Endothelial cell of umbilical vein (primary cell): ENCODE results near the gene ATG7. TPM values are rescaled to one million over a fixed set of nuclear protein-coding genes. Genes with fewer than 3 reads are reported as not detected.

Experiments used
- BruUV-seq: library from RNA; stranded (reverse); fragments of 400-500 nt; replicated peaks from 2 replicates; lab custom pipeline; 2021; lab: Mats Ljungman, UMichigan
- CTCF ChIA-PET: fragments of 300-600, 350-600 bp; sonication (Branson Sonifier 250); formaldehyde crosslinking; loops from one replicate; lab custom pipeline; 2021; ENCODE audit warnings: antibody characterized with exemption, inconsistent platforms; lab: Charles Lee
- POLR2A ChIA-PET: fragments of 300-600, 350-600 bp; sonication (Branson Sonifier 250); formaldehyde crosslinking; loops from one replicate; lab custom pipeline; 2021; ENCODE audit warnings: antibody characterized with exemption, inconsistent platforms; lab: Charles Lee
- DNase-seq: peaks from one replicate; pipeline ENCODE4 v3.0.0-alpha.2; 2011; ENCODE audit warnings: low read depth, low spot score
- FAIRE-seq: peaks from 2 replicates; lab custom pipeline; 2011; peaks lifted over from hg19 to GRCh38; lab: Jason Lieb, UNC
- H2AFZ ChIP-seq: 2 replicates; pipeline ENCODE4 v1.6.0; 2012; ENCODE audit warnings: low read depth, low read length, control low read depth, inconsistent platforms
- H3K27ac ChIP-seq: 2 replicates; pipeline ENCODE4 v1.5.1; 2011; ENCODE audit warnings: low read depth, mild to moderate bottlenecking, control low read depth, low read length, moderate library complexity; ENCODE audit not compliant: insufficient read depth
- H3K27me3 ChIP-seq, 2 experiments: 2 replicates each; pipeline versions ENCODE4 v1.6.0 to v1.6.1; 2011; ENCODE audit warnings: low read length in 2 of 2, mixed read lengths in 1 of 2; ENCODE audit not compliant: control insufficient read depth in 2 of 2, insufficient read depth in 2 of 2
- H3K36me3 ChIP-seq, 2 experiments: 2 replicates in 1 of 2; 3 replicates in 1 of 2; pipeline ENCODE4 v1.5.1; 2011; ENCODE audit warnings: low read length in 2 of 2, mild to moderate bottlenecking in 1 of 2, moderate library complexity in 1 of 2; ENCODE audit not compliant: control insufficient read depth in 2 of 2, insufficient read depth in 2 of 2; ENCODE audit errors: extremely low read depth in 1 of 2
- H3K4me1 ChIP-seq: 3 replicates; pipeline ENCODE4 v1.5.1; 2011; ENCODE audit warnings: mild to moderate bottlenecking, low read length; ENCODE audit not compliant: control insufficient read depth, insufficient read depth; ENCODE audit errors: extremely low read depth
- H3K4me2 ChIP-seq: 2 replicates; pipeline ENCODE4 v1.6.1; 2011; ENCODE audit warnings: low read length, control low read depth, mixed read lengths; ENCODE audit not compliant: insufficient read depth
- H3K4me3 ChIP-seq, 3 experiments: fragments of 200-600 bp in 1 of 3; sonication (generic), shearing (Covaris generic) in 1 of 3; replicated peaks in 1 of 3; 2 replicates each; pipeline ENCODE4 v1.5.1; 2011 to 2016; ENCODE audit warnings: control low read depth in 3 of 3, low read length in 3 of 3, mild to moderate bottlenecking in 2 of 3, inconsistent platforms in 1 of 3, low read depth in 1 of 3, moderate library complexity in 1 of 3; ENCODE audit not compliant: insufficient read depth in 1 of 3
- H3K79me2 ChIP-seq: 2 replicates; pipeline ENCODE4 v1.6.0; 2012; ENCODE audit warnings: low read length, inconsistent platforms; ENCODE audit not compliant: control insufficient read depth, insufficient read depth
- H3K9ac ChIP-seq: replicated peaks from 2 replicates; pipeline ENCODE3; 2011; ENCODE audit warnings: low read length, control low read depth; ENCODE audit not compliant: insufficient read depth; ENCODE audit errors: extremely low read depth
- H3K9me1 ChIP-seq: replicated peaks from 3 replicates; pipeline ENCODE4 v1.6.0; 2011; ENCODE audit warnings: mild to moderate bottlenecking, low read length; ENCODE audit not compliant: control insufficient read depth, insufficient read depth; ENCODE audit errors: extremely low read depth
- H3K9me3 ChIP-seq: replicated peaks from 2 replicates; pipeline ENCODE4 v1.5.1; 2012; ENCODE audit warnings: low read length, inconsistent platforms; ENCODE audit not compliant: control insufficient read depth, insufficient read depth
- H4K20me1 ChIP-seq: replicated peaks from 2 replicates; pipeline ENCODE3; 2011; ENCODE audit warnings: mild to moderate bottlenecking, low read length; ENCODE audit not compliant: control insufficient read depth, insufficient read depth; ENCODE audit errors: extremely low read depth
- EZH2 ChIP-seq: IDR thresholded peaks from 2 replicates; pipeline ENCODE4 v1.6.1; 2012; ENCODE audit warnings: borderline replicate concordance, low read depth, mild to moderate bottlenecking, moderate library complexity, low read length, inconsistent platforms; ENCODE audit not compliant: severe bottlenecking
- FOS ChIP-seq: IDR thresholded peaks from 2 replicates; pipeline ENCODE4 v1.6.1; 2011; ENCODE audit warnings: mild to moderate bottlenecking, low read length, moderate library complexity, borderline replicate concordance; ENCODE audit not compliant: insufficient read depth
- GATA2 ChIP-seq: IDR thresholded peaks from 2 replicates; pipeline ENCODE4 v1.7.0; 2011; ENCODE audit warnings: low read depth, mild to moderate bottlenecking, moderate library complexity, mixed read lengths, low read length; ENCODE audit not compliant: insufficient read length, insufficient read depth
- JUN ChIP-seq: IDR thresholded peaks from 2 replicates; pipeline ENCODE4 v1.6.1; 2011; ENCODE audit warnings: borderline replicate concordance, low read depth; ENCODE audit not compliant: insufficient read length, insufficient read depth
- MAX ChIP-seq: IDR thresholded peaks from 2 replicates; pipeline ENCODE4 v1.6.1; 2011; ENCODE audit not compliant: insufficient read depth, insufficient read length
- MYC ChIP-seq: IDR thresholded peaks from one replicate; pipeline ENCODE4 v1.6.1; 2011; ENCODE audit warnings: mild to moderate bottlenecking, low read depth, low read length
- POLR2A ChIP-seq: IDR thresholded peaks from 2 replicates; pipeline ENCODE4 v1.6.1; 2012; ENCODE audit warnings: low read depth, mild to moderate bottlenecking, control low read depth, low read length
- POLR2AphosphoS5 ChIP-seq: IDR thresholded peaks from 2 replicates; pipeline ENCODE4 v1.6.1; 2012; ENCODE audit warnings: low read depth, mild to moderate bottlenecking, control low read depth, low read length, moderate library complexity; ENCODE audit not compliant: insufficient read depth
- dilution Hi-C: fragments of 300-500 bp; cut with MboI; formaldehyde crosslinking; loops from one replicate; pipeline ENCODE4 v1.15.0; 2019; ENCODE audit warnings: low sequenced_read_pairs; ENCODE audit not compliant: extremely low pct_ligation_motif_present
- intact Hi-C: fragments of 100-400 bp; cut with micrococcal nuclease; formaldehyde crosslinking; loops from one replicate; pipeline ENCODE4 v1.10.0; 2022
- polyA plus RNA-seq, 4 experiments: library from polyadenylated mRNA; depleted of rRNA in 3 of 4; stranded (reverse) in 3 of 4; unstranded in 1 of 4; fragments of >200 nt; gene quantifications; 2 replicates each; pipeline versions ENCODE4 v1.2.1 to v1.2.3, GENCODE V29; 2011 to 2012; ENCODE audit warnings: missing spikeins in 1 of 4
- total RNA-seq: library from RNA; stranded (reverse); gene quantifications from 2 replicates; pipeline ENCODE4 v1.2.3, GENCODE V29; 2021
- TF ChIP-seq, protein P1 (sequence below), 2 donors: IDR thresholded peaks; 1 replicate in 1 of 2; 2 replicates in 1 of 2; pipeline ENCODE4 v1.5.1; 2011; ENCODE audit warnings: low read length in 2 of 2, mild to moderate bottlenecking in 2 of 2, moderate library complexity in 2 of 2, control low read depth in 1 of 2, inconsistent platforms in 1 of 2, low read depth in 1 of 2; ENCODE audit not compliant: insufficient read depth in 1 of 2; ENCODE audit errors: extremely low read depth in 1 of 2

The ATG7 gene
- total and polyA plus RNA-seq, 2 donors (not counting 3 experiments of a cell fraction or from before 2014, with no cell fraction given), result 30.8 to 48.3 TPM

DNA sequence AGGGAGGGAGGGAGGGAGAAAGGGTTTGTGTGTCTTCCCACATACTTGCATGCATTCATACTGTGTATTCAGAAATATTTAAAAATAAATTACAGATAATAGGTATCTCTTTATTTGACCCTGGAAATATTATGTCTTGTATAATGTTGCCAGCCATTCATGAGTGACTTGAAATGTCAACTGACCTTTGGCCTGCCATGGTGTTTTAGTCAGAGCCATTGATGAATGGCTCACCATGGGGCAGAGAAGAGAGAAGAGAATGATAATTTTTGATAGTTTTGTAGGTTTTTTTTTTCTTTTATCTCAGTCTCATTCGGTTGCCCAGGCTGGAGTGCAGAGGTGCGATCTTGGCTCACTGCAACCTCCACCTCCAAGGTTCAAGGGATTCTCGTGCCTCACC lies 121.2 kb downstream of the ATG7 start:
- H3K27ac ChIP-seq, result no peak overlapping the region
- no peaks in the 10 kb centered on the region for H3K27me3 ChIP-seq
- intact Hi-C loops (no loop called here), dilution Hi-C loops (no loop called here)
- DNase-seq (no peak), FAIRE-seq (no peak)
- no peaks in the 10 kb centered on the region for H3K36me3 ChIP-seq
- H3K4me3 ChIP-seq, result no peak overlapping the region
- ChIA-PET POLR2A (interaction anchor here (0.6 kb wide), 1 partner anchor 19 kb away, joined by 7 read pairs; no protein-coding TSS in a partner anchor), CTCF (interaction anchor here (1.9 to 4.5 kb wide), 2 partner anchors 9 to 13 kb away, joined by 7 to 21 read pairs; no protein-coding TSS in a partner anchor)
- H3K9me1 ChIP-seq, result no peaks in the 10 kb centered on the region
- no TSS peak for BruUV-seq
- peaks cover 19% of the 10 kb centered on the region for H3K4me1 ChIP-seq
- H2AFZ ChIP-seq, result no peak overlapping the region
- no peaks in the 10 kb centered on the region for H4K20me1 ChIP-seq
- H3K4me2 ChIP-seq, result no peak overlapping the region
- H3K79me2 ChIP-seq, result no peaks in the 10 kb centered on the region
- TF ChIP-seq JUN, result no peak
- TF ChIP-seq FOS, result no peak
- TF ChIP-seq, protein P1, sequence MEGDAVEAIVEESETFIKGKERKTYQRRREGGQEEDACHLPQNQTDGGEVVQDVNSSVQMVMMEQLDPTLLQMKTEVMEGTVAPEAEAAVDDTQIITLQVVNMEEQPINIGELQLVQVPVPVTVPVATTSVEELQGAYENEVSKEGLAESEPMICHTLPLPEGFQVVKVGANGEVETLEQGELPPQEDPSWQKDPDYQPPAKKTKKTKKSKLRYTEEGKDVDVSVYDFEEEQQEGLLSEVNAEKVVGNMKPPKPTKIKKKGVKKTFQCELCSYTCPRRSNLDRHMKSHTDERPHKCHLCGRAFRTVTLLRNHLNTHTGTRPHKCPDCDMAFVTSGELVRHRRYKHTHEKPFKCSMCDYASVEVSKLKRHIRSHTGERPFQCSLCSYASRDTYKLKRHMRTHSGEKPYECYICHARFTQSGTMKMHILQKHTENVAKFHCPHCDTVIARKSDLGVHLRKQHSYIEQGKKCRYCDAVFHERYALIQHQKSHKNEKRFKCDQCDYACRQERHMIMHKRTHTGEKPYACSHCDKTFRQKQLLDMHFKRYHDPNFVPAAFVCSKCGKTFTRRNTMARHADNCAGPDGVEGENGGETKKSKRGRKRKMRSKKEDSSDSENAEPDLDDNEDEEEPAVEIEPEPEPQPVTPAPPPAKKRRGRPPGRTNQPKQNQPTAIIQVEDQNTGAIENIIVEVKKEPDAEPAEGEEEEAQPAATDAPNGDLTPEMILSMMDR (IDR thresholded peaks at IDR 0.05; ENCODE audit: extremely low read depth in 1 of 2, insufficient read depth in 1 of 2, low read depth in 1 of 2, low read length in 2 of 2), result no peak
- TF ChIP-seq GATA2, result no peak
- TF ChIP-seq POLR2A, result no peak
- no peak for TF ChIP-seq EZH2
- no peak for TF ChIP-seq POLR2AphosphoS5
- no peak for TF ChIP-seq MYC
- no peak for TF ChIP-seq MAX
- no peak overlapping the region for H3K9ac ChIP-seq
- no peaks in the 10 kb centered on the region for H3K9me3 ChIP-seq
